Ovary (tissue), 9 donors: Measurements from ENCODE around the gene ARHGDIA. TPM values are rescaled to one million over a fixed set of nuclear protein-coding genes. Genes with fewer than 3 reads are reported as not detected.

Experiments
- DNase-seq, 5 donors: peaks; one replicate each; pipeline ENCODE4 v3.0.0-alpha.2; 2019 to 2020
- H3K27ac ChIP-seq, 2 donors: fragments of 200-600 bp; one replicate each; pipeline versions ENCODE4 v1.5.1 to v1.8.0; 2019 to 2022
- H3K27me3 ChIP-seq: fragments of 200-600 bp; one replicate; pipeline ENCODE4 v1.8.0; 2022
- H3K36me3 ChIP-seq: fragments of 200-600 bp; sonication (generic); one replicate; pipeline ENCODE4 v1.5.1; 2019
- H3K4me1 ChIP-seq: one replicate; pipeline ENCODE4 v1.8.1; 2013; ENCODE audit warnings: mild to moderate bottlenecking, moderate library complexity; ENCODE audit not compliant: insufficient read depth
- H3K4me3 ChIP-seq: fragments of 200-600 bp; sonication (generic); one replicate; pipeline ENCODE4 v1.5.1; 2017
- H3K9me3 ChIP-seq, 2 donors: fragments of 200-600 bp in 1 of 2; sonication (generic) in 1 of 2; one replicate each; pipeline versions ENCODE4 v1.5.1 to v1.8.1; 2013 to 2019; ENCODE audit warnings: mild to moderate bottlenecking in 1 of 2, moderate library complexity in 1 of 2
- CTCF ChIP-seq, 3 donors: fragments of 450-650 bp in 2 of 3; fragments of 200-600 bp in 1 of 3; IDR thresholded peaks; one replicate each; pipeline versions ENCODE4 v1.5.1 to v1.8.0; 2016 to 2022; ENCODE audit warnings: antibody characterized with exemption in 3 of 3, mild to moderate bottlenecking in 1 of 3
- EP300 ChIP-seq: sonication (generic); formaldehyde crosslinking; IDR thresholded peaks from one replicate; pipeline ENCODE4 v1.6.1; 2017; ENCODE audit warnings: antibody characterized with exemption
- POLR2A ChIP-seq: fragments of 450-650 bp; IDR thresholded peaks from one replicate; pipeline ENCODE4 v1.6.1; 2017; ENCODE audit warnings: antibody characterized with exemption, mild to moderate bottlenecking, moderate library complexity
- WGBS, 3 donors: extraction: QIAGEN DNeasy Blood & Tissue Kit in 1 of 3; methylation state at CpG; one replicate each; pipeline versions ENCODE4 v1.1.5 to v1.1.7; 2013 to 2017; 5-methylcytosine and 5-hydroxymethylcytosine counted together
- intact Hi-C, 4 donors: fragments of 100-400 bp; cut with DNase I; formaldehyde crosslinking; loops; one replicate each; pipeline versions ENCODE4 v1.11.0 to v1.15.1; 2022 to 2023
- polyA plus RNA-seq, 2 donors: library from polyadenylated mRNA; stranded (reverse); fragments of 200-250 nt in 1 of 2; fragments of 350-450 nt in 1 of 2; fragmentation: Illumina TruSeq in 1 of 2; extraction: RNeasy Lipid Tissue Mini Kit (QIAGEN cat#74804) in 1 of 2; gene quantifications; one replicate each; pipeline ENCODE4 v1.2.3, GENCODE V29; 2013 to 2014
- total RNA-seq, 7 donors: library from RNA; depleted of rRNA in 2 of 7; stranded (reverse); fragments of >200 nt in 2 of 7; fragmentation: NEBNext Ultra II Directional in 3 of 7; extraction: Animal tissue kit (Norgen Biotek cat#: 25700) in 3 of 7; gene quantifications; one replicate each; pipeline versions ENCODE4 v1.1.0 to v1.2.4, GENCODE V29; 2016 to 2023
- donor health status: DM: no; HTN: no; CAD: no; lungs with moderate emphysema.
- donor health status: DM: no; HTN: no; CAD: no.
- donor health status: Bipolar disorder and iron deficiency.
- donor health status: DM: yes; HTN: yes; CAD: no.
- donor health status: DM: no; HTN: no; CAD: no.
- donor health status: DM: yes; HTN: yes; CAD: no.

The ARHGDIA gene
- total and polyA plus RNA-seq, 9 donors: 52.0 to 455 (median 293) TPM

- Histone ChIP-seq H3K4me3 (no peak overlapping the region), H3K36me3 (no peaks in the 10 kb centered on the region), H3K27me3 (no peaks in the 10 kb centered on the region), H3K9me3 (no peaks in the 10 kb centered on the region), H3K27ac (no peak overlapping the region), H3K4me1 (peaks cover 10% of the 10 kb centered on the region)
- TF ChIP-seq EP300: no peak
- no peak for TF ChIP-seq CTCF (IDR thresholded peaks at IDR 0.05)
- TF ChIP-seq POLR2A: no peak
- DNase-seq: no peak
- intact Hi-C loops: no loop called here
- 78 to 82% (median 79%) methylated on average over 21 of the region's 21 CpGs for WGBS, 3 donors
These were observed 45.3 kb upstream of the ARHGDIA start for GRCh38 chr17:81916234-81917001.

- no peak for DNase-seq
- no peaks in the 10 kb centered on the region for H3K27me3 ChIP-seq
- H3K36me3 ChIP-seq: no peaks in the 10 kb centered on the region
- WGBS, 3 donors: 88 to 92% (median 90%) methylated on average over 12 of the region's 12 CpGs
- no peaks in the 10 kb centered on the region for H3K9me3 ChIP-seq
- no peak overlapping the region for H3K27ac ChIP-seq
- H3K4me1 ChIP-seq: peaks cover 6% of the 10 kb centered on the region
- intact Hi-C loops: no loop called here
- H3K4me3 ChIP-seq: no peak overlapping the region
- TF ChIP-seq CTCF (IDR thresholded peaks at IDR 0.05) (no peak), POLR2A (no peak), EP300 (no peak)
These were observed 44.2 kb upstream of the ARHGDIA start for GRCh38 chr17:81915331-81915730.

- Histone ChIP-seq H3K36me3 (no peaks in the 10 kb centered on the region), H3K4me1 (peaks cover 6% of the 10 kb centered on the region), H3K4me3 (no peak overlapping the region), H3K27ac (no peak overlapping the region), H3K9me3 (no peaks in the 10 kb centered on the region), H3K27me3 (no peaks in the 10 kb centered on the region)
- TF ChIP-seq POLR2A: no peak
- TF ChIP-seq EP300: no peak
- no peak for TF ChIP-seq CTCF (IDR thresholded peaks at IDR 0.05)
- 95 to 96% (median 96%) methylated on average over 35 to 36 of the region's 36 CpGs for WGBS, 3 donors
- intact Hi-C loops: no loop called here
- DNase-seq: no peak
These were observed 43.1 kb upstream of the ARHGDIA start for GRCh38 chr17:81914103-81914850.

DNA sequence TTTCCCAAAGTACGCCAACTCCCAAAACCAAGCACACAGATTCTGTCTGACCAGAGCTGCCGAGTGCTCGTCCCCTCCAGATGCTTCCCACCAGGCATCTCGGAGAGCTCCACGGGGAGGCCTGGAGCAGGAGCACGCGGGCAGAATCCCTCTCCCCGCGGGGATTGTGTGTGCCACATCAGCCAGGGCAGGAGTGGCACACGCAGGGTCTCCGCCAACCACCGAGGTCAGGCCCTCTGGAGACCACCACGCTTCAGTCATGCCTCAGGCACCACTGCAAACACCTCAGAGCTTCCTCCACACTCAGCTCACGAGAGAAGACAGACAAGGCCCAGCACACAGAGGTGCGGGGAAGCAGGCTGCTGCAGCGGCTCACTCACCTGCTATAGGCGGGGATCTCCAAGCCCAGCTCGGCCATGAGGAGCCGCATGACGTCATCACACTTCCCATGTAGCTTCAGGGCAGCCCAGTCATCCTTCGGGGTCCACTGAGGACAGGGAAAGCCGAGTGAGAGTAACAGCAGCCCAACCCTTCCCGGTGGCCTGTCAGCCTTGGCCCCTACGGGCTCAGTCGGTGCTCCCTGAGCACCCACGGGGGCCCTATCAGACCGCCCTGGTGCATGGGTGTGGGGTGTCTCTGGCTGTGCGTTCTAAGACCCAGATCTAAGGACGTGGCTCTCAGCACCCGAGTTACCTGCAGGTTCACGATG lies 42.4 kb upstream of the ARHGDIA start:
- Histone ChIP-seq H3K27me3 (no peaks in the 10 kb centered on the region), H3K4me1 (peaks cover 6% of the 10 kb centered on the region), H3K4me3 (no peak overlapping the region), H3K27ac (no peak overlapping the region), H3K36me3 (no peaks in the 10 kb centered on the region), H3K9me3 (no peaks in the 10 kb centered on the region)
- TF ChIP-seq POLR2A: no peak
- TF ChIP-seq CTCF (IDR thresholded peaks at IDR 0.05): no peak
- TF ChIP-seq EP300: no peak
- no peak for DNase-seq
- intact Hi-C loops: no loop called here
- 91 to 94% (median 92%) methylated on average over 30 to 31 of the region's 31 CpGs for WGBS, 3 donors
